ENCODE data around the gene MIER1. TPM values are rescaled to one million over a fixed set of nuclear protein-coding genes. Genes with fewer than 3 reads are reported as not detected.
"Not testable (repeated sequence)": the region's sequence is repeated elsewhere in the genome, so short reads cannot be mapped to it uniquely, and the experiment has no call there.

The MIER1 gene
- total RNA-seq, 1 experiment from 2014 or later = 28.7 TPM

DNA sequence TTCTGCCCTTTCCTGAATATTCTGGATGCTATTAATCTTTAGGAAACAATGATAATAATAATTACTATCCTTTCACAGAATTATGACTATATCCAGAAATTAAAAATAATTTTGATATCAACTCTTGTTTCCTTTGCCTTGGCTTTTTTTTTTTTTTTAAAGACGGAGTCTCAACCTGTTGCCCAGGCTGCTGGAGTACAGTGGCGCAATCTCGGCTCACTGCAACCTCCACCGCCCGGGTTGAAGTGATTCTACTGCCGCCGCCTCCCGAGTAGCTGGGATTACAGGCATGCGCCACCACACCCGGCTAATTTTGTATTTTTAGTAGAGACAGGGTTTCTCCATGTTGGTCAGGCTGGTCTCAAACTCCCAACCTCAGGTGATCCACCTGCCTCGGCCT lies 54.8 kb downstream of the MIER1 start:
- RAD21 ChIA-PET (ENCODE audit: low non-redundant PET in 1 of 2, low total read pairs in 2 of 2, uncharacterized antibody in 2 of 2, unreplicated experiment in 2 of 2) = interaction anchor here in 1 of 2 experiments (0.7 kb wide), 1 partner anchor 48 kb away, joined by 5 read pairs; no protein-coding TSS in a partner anchor
- CTCF ChIA-PET; POLR2A ChIA-PET; H3K9me3 ChIP-seq (ENCODE audit: control insufficient read depth in 1 of 2, insufficient read depth in 1 of 2, low read depth in 1 of 2, low read length in 2 of 2); H3K4me3 ChIP-seq (replicated peaks in 1 of 2; ENCODE audit: low read depth in 1 of 2, low read length in 2 of 2); BruUV-seq (replicated peaks); H3K9me2 ChIP-seq (ENCODE audit: insufficient read depth); H4K20me1 ChIP-seq (ENCODE audit: insufficient read depth); H3K9ac ChIP-seq (ENCODE audit: low read length); intact Hi-C loops (cut with micrococcal nuclease); ATAC-seq; H3K4me2 ChIP-seq (ENCODE audit: low read length); H3K27ac ChIP-seq (ENCODE audit: low read depth, low read length); H3K79me2 ChIP-seq (ENCODE audit: insufficient read depth, low read length); H2AFZ ChIP-seq (ENCODE audit: low read depth, low read length, poor library complexity, severe bottlenecking); H3K27me3 ChIP-seq (ENCODE audit: insufficient read depth, low read length); DNase-seq (ENCODE audit: low read depth, low spot score); H3K4me1 ChIP-seq (ENCODE audit: control insufficient read depth in 1 of 2, insufficient read depth in 2 of 2, low read length in 2 of 2): not testable (repeated sequence)
- peaks cover 25 to 26% of the 10 kb centered on the region in 2 experiments for H3K36me3 ChIP-seq (ENCODE audit: control insufficient read depth in 1 of 2, insufficient read depth in 2 of 2, low read length in 2 of 2)

DNA sequence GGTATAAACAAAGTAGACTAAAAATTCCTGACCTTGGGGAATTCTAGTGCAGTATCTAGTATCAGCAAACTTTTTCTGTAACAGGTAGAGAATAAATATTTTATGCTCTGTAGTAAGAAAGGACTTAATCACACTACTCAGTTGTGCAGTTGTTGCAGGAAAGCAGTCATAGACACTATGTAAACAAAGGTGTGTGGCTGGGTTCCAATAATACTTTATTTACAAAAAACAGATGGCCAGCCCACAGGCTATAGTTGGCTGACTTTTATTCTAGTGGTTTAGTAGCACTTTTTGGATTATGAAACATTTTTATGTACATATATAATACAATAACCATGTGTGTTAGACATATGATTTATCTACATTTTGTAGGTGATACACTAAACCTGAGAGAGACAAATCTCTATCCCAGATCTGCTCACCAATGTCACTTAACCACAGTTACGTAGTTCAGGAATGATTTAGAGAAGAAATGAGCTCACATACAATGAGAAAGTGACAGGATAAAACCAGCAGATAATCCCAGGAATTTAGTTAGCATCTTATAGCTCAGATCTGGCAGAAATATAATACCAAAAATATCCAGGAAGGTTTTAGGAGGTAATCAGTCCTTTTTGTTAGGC lies 56.1 kb downstream of the MIER1 start:
- no peak for ATAC-seq
- Histone ChIP-seq H3K36me3 (ENCODE audit: control insufficient read depth in 1 of 2, insufficient read depth in 2 of 2, low read length in 2 of 2) (peaks cover 23 to 31% of the 10 kb centered on the region in 2 experiments), H4K20me1 (ENCODE audit: insufficient read depth) (peaks cover 5% of the 10 kb centered on the region; the same call in 1 of the 2 replicates), H3K79me2 (ENCODE audit: insufficient read depth, low read length) (no peaks in the 10 kb centered on the region), H3K4me3 (replicated peaks in 1 of 2; ENCODE audit: low read depth in 1 of 2, low read length in 2 of 2) (no peak overlapping the region), H3K27ac (ENCODE audit: low read depth, low read length) (no peak overlapping the region), H3K4me2 (ENCODE audit: low read length) (no peak overlapping the region), H2AFZ (ENCODE audit: low read depth, low read length, poor library complexity, severe bottlenecking) (no peak overlapping the region), H3K27me3 (ENCODE audit: insufficient read depth, low read length) (no peaks in the 10 kb centered on the region), H3K9me2 (ENCODE audit: insufficient read depth) (no peaks in the 10 kb centered on the region), H3K4me1 (ENCODE audit: control insufficient read depth in 1 of 2, insufficient read depth in 2 of 2, low read length in 2 of 2) (no peaks in the 10 kb centered on the region), H3K9me3 (ENCODE audit: control insufficient read depth in 1 of 2, insufficient read depth in 1 of 2, low read depth in 1 of 2, low read length in 2 of 2) (no peaks in the 10 kb centered on the region), H3K9ac (ENCODE audit: low read length) (no peak overlapping the region)
- intact Hi-C loops (cut with micrococcal nuclease) = no loop called here
- no peak for DNase-seq (ENCODE audit: low read depth, low spot score)
- ChIA-PET RAD21 (ENCODE audit: low non-redundant PET in 1 of 2, low total read pairs in 2 of 2, uncharacterized antibody in 2 of 2, unreplicated experiment in 2 of 2) (no interaction called here), CTCF (interaction anchor here (0.7 kb wide), 1 partner anchor 168 kb away, joined by 3 read pairs; no protein-coding TSS in a partner anchor), POLR2A (no interaction called here)
- TF ChIP-seq SIN3A (IDR thresholded peaks at IDR 0.05; ENCODE audit: low read depth) = no peak
- no peak for TF ChIP-seq POLR2A (IDR thresholded peaks at IDR 0.05; ENCODE audit: borderline replicate concordance, extremely low read depth, insufficient read depth, insufficient read length)
- no peak for TF ChIP-seq EZH2 (IDR thresholded peaks at IDR 0.05)
- TF ChIP-seq POLR2AphosphoS5 (IDR thresholded peaks at IDR 0.05; ENCODE audit: low read depth, low read length) = no peak
- TF ChIP-seq JUND (IDR thresholded peaks at IDR 0.05) = no peak
- TF ChIP-seq, protein P1, sequence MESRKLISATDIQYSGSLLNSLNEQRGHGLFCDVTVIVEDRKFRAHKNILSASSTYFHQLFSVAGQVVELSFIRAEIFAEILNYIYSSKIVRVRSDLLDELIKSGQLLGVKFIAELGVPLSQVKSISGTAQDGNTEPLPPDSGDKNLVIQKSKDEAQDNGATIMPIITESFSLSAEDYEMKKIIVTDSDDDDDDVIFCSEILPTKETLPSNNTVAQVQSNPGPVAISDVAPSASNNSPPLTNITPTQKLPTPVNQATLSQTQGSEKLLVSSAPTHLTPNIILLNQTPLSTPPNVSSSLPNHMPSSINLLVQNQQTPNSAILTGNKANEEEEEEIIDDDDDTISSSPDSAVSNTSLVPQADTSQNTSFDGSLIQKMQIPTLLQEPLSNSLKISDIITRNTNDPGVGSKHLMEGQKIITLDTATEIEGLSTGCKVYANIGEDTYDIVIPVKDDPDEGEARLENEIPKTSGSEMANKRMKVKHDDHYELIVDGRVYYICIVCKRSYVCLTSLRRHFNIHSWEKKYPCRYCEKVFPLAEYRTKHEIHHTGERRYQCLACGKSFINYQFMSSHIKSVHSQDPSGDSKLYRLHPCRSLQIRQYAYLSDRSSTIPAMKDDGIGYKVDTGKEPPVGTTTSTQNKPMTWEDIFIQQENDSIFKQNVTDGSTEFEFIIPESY (IDR thresholded peaks at IDR 0.05; ENCODE audit: extremely low read depth, insufficient replicate concordance, low read length) = no peak
- TF ChIP-seq, protein P2, sequence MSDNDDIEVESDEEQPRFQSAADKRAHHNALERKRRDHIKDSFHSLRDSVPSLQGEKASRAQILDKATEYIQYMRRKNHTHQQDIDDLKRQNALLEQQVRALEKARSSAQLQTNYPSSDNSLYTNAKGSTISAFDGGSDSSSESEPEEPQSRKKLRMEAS (IDR thresholded peaks at IDR 0.05) = no peak
- TF ChIP-seq, protein P3, sequence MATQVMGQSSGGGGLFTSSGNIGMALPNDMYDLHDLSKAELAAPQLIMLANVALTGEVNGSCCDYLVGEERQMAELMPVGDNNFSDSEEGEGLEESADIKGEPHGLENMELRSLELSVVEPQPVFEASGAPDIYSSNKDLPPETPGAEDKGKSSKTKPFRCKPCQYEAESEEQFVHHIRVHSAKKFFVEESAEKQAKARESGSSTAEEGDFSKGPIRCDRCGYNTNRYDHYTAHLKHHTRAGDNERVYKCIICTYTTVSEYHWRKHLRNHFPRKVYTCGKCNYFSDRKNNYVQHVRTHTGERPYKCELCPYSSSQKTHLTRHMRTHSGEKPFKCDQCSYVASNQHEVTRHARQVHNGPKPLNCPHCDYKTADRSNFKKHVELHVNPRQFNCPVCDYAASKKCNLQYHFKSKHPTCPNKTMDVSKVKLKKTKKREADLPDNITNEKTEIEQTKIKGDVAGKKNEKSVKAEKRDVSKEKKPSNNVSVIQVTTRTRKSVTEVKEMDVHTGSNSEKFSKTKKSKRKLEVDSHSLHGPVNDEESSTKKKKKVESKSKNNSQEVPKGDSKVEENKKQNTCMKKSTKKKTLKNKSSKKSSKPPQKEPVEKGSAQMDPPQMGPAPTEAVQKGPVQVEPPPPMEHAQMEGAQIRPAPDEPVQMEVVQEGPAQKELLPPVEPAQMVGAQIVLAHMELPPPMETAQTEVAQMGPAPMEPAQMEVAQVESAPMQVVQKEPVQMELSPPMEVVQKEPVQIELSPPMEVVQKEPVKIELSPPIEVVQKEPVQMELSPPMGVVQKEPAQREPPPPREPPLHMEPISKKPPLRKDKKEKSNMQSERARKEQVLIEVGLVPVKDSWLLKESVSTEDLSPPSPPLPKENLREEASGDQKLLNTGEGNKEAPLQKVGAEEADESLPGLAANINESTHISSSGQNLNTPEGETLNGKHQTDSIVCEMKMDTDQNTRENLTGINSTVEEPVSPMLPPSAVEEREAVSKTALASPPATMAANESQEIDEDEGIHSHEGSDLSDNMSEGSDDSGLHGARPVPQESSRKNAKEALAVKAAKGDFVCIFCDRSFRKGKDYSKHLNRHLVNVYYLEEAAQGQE (IDR thresholded peaks at IDR 0.05; ENCODE audit: low read depth) = no peak
- BruUV-seq (replicated peaks) = no TSS peak
